GM19455 (cell line): ENCODE measurements around the gene FAM107B.
"Not testable (repeated sequence)": the region's sequence is repeated elsewhere in the genome, so short reads cannot be mapped to it uniquely, and the experiment has no call there.

Source experiments
- ATAC-seq: cut with Tn5 transposase; IDR thresholded peaks from one replicate; pipeline ENCODE4 v1.9.1; 2021; ENCODE audit not compliant: unreplicated experiment

Gene FAM107B

GRCh38 chr10:14774797-14775196 lies at the start of gene FAM107B:
TSS of gene FAM107B (minus strand) at chr10:14774897. CDS start at chr10:14774663, 234 bp downstream.
- no peak for ATAC-seq

GRCh38 chr10:14823966-14824365 lies 49.3 kb upstream of the FAM107B start:
- ATAC-seq: no peak

- no peak for ATAC-seq
Measured at GRCh38 chr10:14822879-14823755, 48.4 kb upstream of the FAM107B start.

GRCh38 chr10:14821635-14822375 lies 47.1 kb upstream of the FAM107B start:
- ATAC-seq: no peak

GRCh38 chr10:14820775-14821154 lies 46.1 kb upstream of the FAM107B start:
- no peak for ATAC-seq

- no peak for ATAC-seq
Measured at GRCh38 chr10:14820010-14820774, 45.5 kb upstream of the FAM107B start.

GRCh38 chr10:14816717-14817116 lies 42.0 kb upstream of the FAM107B start:
- not testable (repeated sequence) for ATAC-seq

GRCh38 chr10:14815681-14816080 lies 41.0 kb upstream of the FAM107B start:
- no peak for ATAC-seq

- no peak for ATAC-seq
Measured at GRCh38 chr10:14812271-14812670, 37.6 kb upstream of the FAM107B start.

- ATAC-seq: no peak
Measured at GRCh38 chr10:14810969-14811953, 36.6 kb upstream of the FAM107B start.

- ATAC-seq: no peak
Measured at GRCh38 chr10:14806318-14806717, 31.6 kb upstream of the FAM107B start.

- ATAC-seq: no peak
Measured at GRCh38 chr10:14803827-14804226, 29.1 kb upstream of the FAM107B start.

- ATAC-seq: no peak
Measured at GRCh38 chr10:14801723-14802122, 27.0 kb upstream of the FAM107B start.

- ATAC-seq: no peak
Measured at GRCh38 chr10:14800397-14800796, 25.7 kb upstream of the FAM107B start.

GRCh38 chr10:14798636-14799035 lies 23.9 kb upstream of the FAM107B start:
- ATAC-seq: no peak

- ATAC-seq: no peak
Measured at GRCh38 chr10:14787938-14788337, 13.2 kb upstream of the FAM107B start.

- ATAC-seq: no peak
Measured at GRCh38 chr10:14784459-14785055, 9.9 kb upstream of the FAM107B start.

GRCh38 chr10:14782691-14783363 lies 8.1 kb upstream of the FAM107B start:
- no peak for ATAC-seq

- ATAC-seq: no peak
Measured at GRCh38 chr10:14781763-14782162, 7.1 kb upstream of the FAM107B start.
